AG04450 (cell line): ENCODE data around the gene CEP78. TPM values are rescaled to one million over a fixed set of nuclear protein-coding genes. Genes with fewer than 3 reads are reported as not detected.

Experiments
- CTCF ChIA-PET: fragments of 300-600, 350-600 bp; formaldehyde crosslinking; extraction: SDS; loops from one replicate; lab custom pipeline; 2022; ENCODE audit warnings: antibody characterized with exemption, inconsistent platforms; lab: Charles Lee
- POLR2A ChIA-PET: fragments of 350-600 bp; formaldehyde crosslinking; extraction: SDS; loops from one replicate; lab custom pipeline; 2021; ENCODE audit warnings: antibody characterized with exemption, inconsistent platforms; lab: Yijun Ruan, JAX
- DNase-seq: peaks from one replicate; pipeline ENCODE4 v3.0.0-alpha.2; 2011; ENCODE audit warnings: low read depth, low spot score
- H3K27ac ChIP-seq: one replicate; pipeline ENCODE4 v1.5.1; 2012; ENCODE audit warnings: low read depth, low read length, control low read depth
- H3K27me3 ChIP-seq: one replicate; pipeline ENCODE4 v1.6.0; 2012; ENCODE audit warnings: low read length; ENCODE audit not compliant: control insufficient read depth, insufficient read depth
- H3K4me3 ChIP-seq: 2 replicates; pipeline ENCODE4 v1.5.1; 2011; ENCODE audit warnings: mild to moderate bottlenecking, low read depth, low read length, control low read depth
- H3K9me3 ChIP-seq: 2 replicates; pipeline ENCODE4 v1.5.1; 2012; ENCODE audit warnings: low read length; ENCODE audit not compliant: control insufficient read depth, insufficient read depth
- CTCF ChIP-seq: IDR thresholded peaks from 2 replicates; pipeline ENCODE4 v1.5.1; 2011; ENCODE audit warnings: low read depth, low read length, control low read depth, inconsistent platforms
- polyA plus RNA-seq: library from polyadenylated mRNA; depleted of rRNA; stranded (reverse); fragments of >200 nt; gene quantifications from 2 replicates; pipeline ENCODE4 v1.2.3, GENCODE V29; 2011

CEP78 gene
- polyA plus RNA-seq, 1 experiment: 11.0 TPM

- CTCF ChIA-PET: no interaction called here
- TF ChIP-seq CTCF: no peak
Measured at GRCh38 chr9:78238046-78239038, 2.5 kb downstream of the CEP78 start.

GRCh38 chr9:78239506-78239905, 3.6 kb downstream of the CEP78 start:
- POLR2A ChIA-PET: no interaction called here
- CTCF ChIA-PET: interaction anchor here (0.7 kb wide), 1 partner anchor 126 kb away, joined by 4 read pairs; no protein-coding TSS in a partner anchor
- TF ChIP-seq CTCF: 0 out of 2 replicates have a peak, but pooled peaks have one; percentile 13
- H3K9me3 ChIP-seq: no peaks in the 10 kb centered on the region
- DNase-seq: no peak
- H3K4me3 ChIP-seq: no peak overlapping the region
- H3K27ac ChIP-seq: no peak overlapping the region
- H3K27me3 ChIP-seq: no peaks in the 10 kb centered on the region

More at GRCh38 chr9:78238046-78239038, 2.5 kb downstream of the CEP78 start:
- no peaks in the 10 kb centered on the region for H3K9me3 ChIP-seq
- DNase-seq: no peak
- POLR2A ChIA-PET: no interaction called here
- H3K27me3 ChIP-seq: no peaks in the 10 kb centered on the region
- H3K4me3 ChIP-seq: no peak overlapping the region
- no peak overlapping the region for H3K27ac ChIP-seq

GRCh38 chr9:78242041-78242440, 6.2 kb downstream of the CEP78 start:
- H3K27ac ChIP-seq: no peak overlapping the region
- no peaks in the 10 kb centered on the region for H3K27me3 ChIP-seq
- CTCF ChIA-PET: no interaction called here
- TF ChIP-seq CTCF: no peak
- DNase-seq: no peak
- no peak overlapping the region for H3K4me3 ChIP-seq
- POLR2A ChIA-PET: no interaction called here
- H3K9me3 ChIP-seq: no peaks in the 10 kb centered on the region

GRCh38 chr9:78243130-78243529, 7.3 kb downstream of the CEP78 start:
- Histone ChIP-seq H3K27me3 (no peaks in the 10 kb centered on the region), H3K4me3 (no peak overlapping the region), H3K27ac (no peak overlapping the region), H3K9me3 (no peaks in the 10 kb centered on the region)
- TF ChIP-seq CTCF: no peak
- CTCF ChIA-PET: interaction anchor here (0.6 kb wide), 1 partner anchor 122 kb away, joined by 3 read pairs; no protein-coding TSS in a partner anchor
- no peak for DNase-seq
- POLR2A ChIA-PET: no interaction called here

GRCh38 chr9:78245401-78245800, 9.5 kb downstream of the CEP78 start:
- no peak for TF ChIP-seq CTCF
- CTCF ChIA-PET: no interaction called here
- DNase-seq: no peak

More at GRCh38 chr9:78245401-78245800, 9.5 kb downstream of the CEP78 start:
- Histone ChIP-seq H3K27me3 (no peaks in the 10 kb centered on the region), H3K4me3 (no peak overlapping the region), H3K9me3 (no peaks in the 10 kb centered on the region), H3K27ac (no peak overlapping the region)
- POLR2A ChIA-PET: no interaction called here
